Muscle of arm (tissue), 12 donors: ENCODE data around the gene TGFB1. TPM values are rescaled to one million over a fixed set of nuclear protein-coding genes. Genes with fewer than 3 reads are reported as not detected.

Experiments used
- DNase-seq: peaks from one replicate; pipeline ENCODE4 v3.0.0-alpha.2; 2013
- polyA plus RNA-seq, 12 donors: library from polyadenylated mRNA; unstranded; fragments of 120-200 nt; gene quantifications; one replicate each; pipeline ENCODE4 v1.2.1, GENCODE V29; 2013; ENCODE audit not compliant: insufficient read length in 12 of 12

The TGFB1 gene
- polyA plus RNA-seq, 12 donors: 13.6 to 35.4 (median 18.1) TPM; not detected in 1

GRCh38 chr19:41323430-41324125, 30.1 kb downstream of the TGFB1 start:
- DNase-seq: no peak

- no peak for DNase-seq
Measured at GRCh38 chr19:41323023-41323422, 30.7 kb downstream of the TGFB1 start.

- no peak for DNase-seq
Measured at GRCh38 chr19:41322451-41322850, 31.3 kb downstream of the TGFB1 start.

GRCh38 chr19:41321600-41322270, 32.0 kb downstream of the TGFB1 start:
- DNase-seq: no peak

GRCh38 chr19:41321204-41321599, 32.5 kb downstream of the TGFB1 start:
- no peak for DNase-seq

GRCh38 chr19:41320568-41320967, 33.2 kb downstream of the TGFB1 start:
- no peak for DNase-seq

GRCh38 chr19:41320185-41320518, 33.6 kb downstream of the TGFB1 start:
- no peak for DNase-seq

- no peak for DNase-seq
Measured at GRCh38 chr19:41319500-41320184, 34.1 kb downstream of the TGFB1 start.

GRCh38 chr19:41318696-41319499, 34.8 kb downstream of the TGFB1 start:
- no peak for DNase-seq

GRCh38 chr19:41316306-41316920, 37.3 kb downstream of the TGFB1 start:
- no peak for DNase-seq

GRCh38 chr19:41311613-41312012, 42.1 kb downstream of the TGFB1 start:
- no peak for DNase-seq

- DNase-seq: no peak
Measured at GRCh38 chr19:41311072-41311471, 42.6 kb downstream of the TGFB1 start.

GRCh38 chr19:41310033-41310831, 43.5 kb downstream of the TGFB1 start, which contains the start of gene CCDC97:
CCDC97 (plus strand) TSS chr19:41310172; CDS start chr19:41310311, 139 bp downstream.
- DNase-seq: peak; percentile 94

GRCh38 chr19:41309180-41310032, 44.3 kb downstream of the TGFB1 start:
- DNase-seq: no peak

GRCh38 chr19:41308450-41309179, 45.1 kb downstream of the TGFB1 start:
- DNase-seq: peak; percentile 94

GRCh38 chr19:41307954-41308449, 45.7 kb downstream of the TGFB1 start:
- DNase-seq: no peak

GRCh38 chr19:41307090-41307875, 46.4 kb downstream of the TGFB1 start:
- no peak for DNase-seq
